Parathyroid adenoma (tissue), 2 donors: ENCODE results near the gene STAC3.

Experiments
- H2AFZ ChIP-seq: fragments of 300-600 bp; sonication (generic); one replicate; pipeline ENCODE4 v1.7.0; 2017; ENCODE audit warnings: antibody characterized with exemption, mild to moderate bottlenecking
- H3K27ac ChIP-seq: fragments of 300-600 bp; sonication (generic); one replicate; pipeline ENCODE4 v1.7.0; 2017
- H3K27me3 ChIP-seq: fragments of 300-600 bp; sonication (generic); one replicate; pipeline ENCODE4 v1.7.0; 2017; ENCODE audit warnings: low read length; ENCODE audit not compliant: control insufficient read depth, insufficient read depth
- H3K36me3 ChIP-seq: fragments of 300-600 bp; sonication (generic); one replicate; pipeline ENCODE4 v1.7.0; 2017; ENCODE audit warnings: low read length; ENCODE audit not compliant: control insufficient read depth, insufficient read depth
- H3K4me1 ChIP-seq: fragments of 300-600 bp; sonication (generic); one replicate; pipeline ENCODE4 v1.7.0; 2017; ENCODE audit warnings: control low read depth
- H3K4me2 ChIP-seq: fragments of 300-600 bp; sonication (generic); one replicate; pipeline ENCODE4 v1.7.0; 2017; ENCODE audit warnings: low read length
- H3K4me3 ChIP-seq: fragments of 300-600 bp; sonication (generic); one replicate; pipeline ENCODE4 v1.7.0; 2017; ENCODE audit warnings: low read depth, low read length
- H3K79me2 ChIP-seq: fragments of 300-600 bp; sonication (generic); one replicate; pipeline ENCODE4 v1.7.0; 2017; ENCODE audit warnings: control low read depth
- H3K9ac ChIP-seq: fragments of 300-600 bp; sonication (generic); one replicate; pipeline ENCODE4 v1.7.0; 2017; ENCODE audit warnings: mild to moderate bottlenecking
- H3K9me3 ChIP-seq: fragments of 300-600 bp; sonication (generic); one replicate; pipeline ENCODE4 v1.7.0; 2017; ENCODE audit warnings: low read length; ENCODE audit not compliant: control insufficient read depth
- TF ChIP-seq, protein P1 (sequence below): fragments of 300-600 bp; sonication (generic); IDR thresholded peaks from one replicate; pipeline ENCODE4 v1.7.0; 2017; ENCODE audit warnings: antibody characterized with exemption, mild to moderate bottlenecking
- donor health status: primary hyperparathyroidism.

The STAC3 gene

DNA sequence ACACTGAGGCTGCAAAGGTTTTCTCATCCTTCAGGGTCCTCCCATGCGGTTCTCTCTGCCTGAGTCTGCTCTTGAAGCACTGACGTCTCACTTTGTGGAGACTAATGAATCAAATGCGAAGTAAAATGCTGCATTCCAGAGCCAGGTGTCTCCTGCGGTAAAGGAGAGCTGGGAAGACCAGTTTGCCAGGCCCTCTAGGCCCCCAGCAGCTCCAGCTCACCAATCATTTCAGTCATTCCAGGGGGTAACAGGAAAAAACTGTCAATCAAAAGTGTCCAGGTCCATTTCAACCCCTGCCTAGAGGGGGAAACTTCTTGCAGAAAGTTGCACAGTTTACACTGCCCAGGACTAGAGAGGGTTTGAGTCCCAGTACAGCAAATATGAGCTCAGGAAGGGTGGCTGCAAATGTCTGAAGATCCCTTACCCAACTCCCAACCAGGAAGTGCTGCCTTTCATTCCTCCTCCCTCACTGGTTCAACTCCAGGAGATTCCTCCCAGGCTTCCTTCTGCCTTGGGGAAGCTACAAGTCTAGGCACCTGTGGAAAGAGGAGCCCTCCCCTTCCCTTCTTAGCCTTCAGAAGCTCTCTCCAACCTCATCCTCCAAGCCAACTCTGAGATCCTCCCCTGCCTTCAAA is 37.1 kb downstream of the STAC3 start:
- peaks cover 10% of the 10 kb centered on the region for H3K27me3 ChIP-seq
- no peaks in the 10 kb centered on the region for H3K36me3 ChIP-seq
- no peaks in the 10 kb centered on the region for H3K79me2 ChIP-seq
- H3K9ac ChIP-seq = no peak overlapping the region
- no peak overlapping the region for H3K27ac ChIP-seq
- peaks cover 7% of the 10 kb centered on the region for H3K4me1 ChIP-seq
- H2AFZ ChIP-seq = no peak overlapping the region
- no peaks in the 10 kb centered on the region for H3K9me3 ChIP-seq
- TF ChIP-seq, protein P1, sequence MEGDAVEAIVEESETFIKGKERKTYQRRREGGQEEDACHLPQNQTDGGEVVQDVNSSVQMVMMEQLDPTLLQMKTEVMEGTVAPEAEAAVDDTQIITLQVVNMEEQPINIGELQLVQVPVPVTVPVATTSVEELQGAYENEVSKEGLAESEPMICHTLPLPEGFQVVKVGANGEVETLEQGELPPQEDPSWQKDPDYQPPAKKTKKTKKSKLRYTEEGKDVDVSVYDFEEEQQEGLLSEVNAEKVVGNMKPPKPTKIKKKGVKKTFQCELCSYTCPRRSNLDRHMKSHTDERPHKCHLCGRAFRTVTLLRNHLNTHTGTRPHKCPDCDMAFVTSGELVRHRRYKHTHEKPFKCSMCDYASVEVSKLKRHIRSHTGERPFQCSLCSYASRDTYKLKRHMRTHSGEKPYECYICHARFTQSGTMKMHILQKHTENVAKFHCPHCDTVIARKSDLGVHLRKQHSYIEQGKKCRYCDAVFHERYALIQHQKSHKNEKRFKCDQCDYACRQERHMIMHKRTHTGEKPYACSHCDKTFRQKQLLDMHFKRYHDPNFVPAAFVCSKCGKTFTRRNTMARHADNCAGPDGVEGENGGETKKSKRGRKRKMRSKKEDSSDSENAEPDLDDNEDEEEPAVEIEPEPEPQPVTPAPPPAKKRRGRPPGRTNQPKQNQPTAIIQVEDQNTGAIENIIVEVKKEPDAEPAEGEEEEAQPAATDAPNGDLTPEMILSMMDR = no peak
- no peak overlapping the region for H3K4me2 ChIP-seq
- no peak overlapping the region for H3K4me3 ChIP-seq

DNA sequence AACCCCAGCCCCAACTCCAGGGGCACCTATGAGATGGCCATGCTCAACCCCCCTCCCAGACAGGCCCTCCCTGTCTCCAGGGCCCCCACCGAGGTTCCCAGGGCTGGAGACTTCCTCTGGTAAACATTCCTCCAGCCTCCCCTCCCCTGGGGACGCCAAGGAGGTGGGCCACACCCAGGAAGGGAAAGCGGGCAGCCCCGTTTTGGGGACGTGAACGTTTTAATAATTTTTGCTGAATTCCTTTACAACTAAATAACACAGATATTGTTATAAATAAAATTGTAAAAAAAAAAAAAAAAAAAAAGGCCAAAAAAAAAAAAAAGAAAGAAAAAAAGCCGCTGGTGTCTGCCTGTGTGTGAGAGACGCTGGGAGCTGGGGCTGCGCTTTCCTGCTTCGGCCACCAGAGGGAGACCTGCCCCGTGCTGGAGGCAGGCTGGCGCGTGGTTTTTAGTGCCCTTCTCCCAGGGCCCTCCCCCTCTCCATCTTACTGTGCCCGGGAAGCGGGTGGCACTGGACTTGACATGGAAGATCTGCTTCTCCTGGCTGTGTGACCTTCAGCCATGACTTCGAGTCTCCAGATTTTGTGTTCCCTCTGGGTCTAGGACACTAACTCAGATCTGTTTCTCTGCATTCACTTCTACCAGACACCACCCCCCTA is 37.8 kb downstream of the STAC3 start:
- peaks cover 7% of the 10 kb centered on the region for H3K4me1 ChIP-seq
- no peaks in the 10 kb centered on the region for H3K9me3 ChIP-seq
- no peak overlapping the region for H3K4me2 ChIP-seq
- TF ChIP-seq, protein P1 = peak; percentile 94
- no peak overlapping the region for H3K9ac ChIP-seq
- peaks cover 10% of the 10 kb centered on the region for H3K27me3 ChIP-seq
- no peaks in the 10 kb centered on the region for H3K79me2 ChIP-seq
- no peak overlapping the region for H2AFZ ChIP-seq
- no peak overlapping the region for H3K4me3 ChIP-seq
- no peaks in the 10 kb centered on the region for H3K36me3 ChIP-seq
- H3K27ac ChIP-seq = no peak overlapping the region

DNA sequence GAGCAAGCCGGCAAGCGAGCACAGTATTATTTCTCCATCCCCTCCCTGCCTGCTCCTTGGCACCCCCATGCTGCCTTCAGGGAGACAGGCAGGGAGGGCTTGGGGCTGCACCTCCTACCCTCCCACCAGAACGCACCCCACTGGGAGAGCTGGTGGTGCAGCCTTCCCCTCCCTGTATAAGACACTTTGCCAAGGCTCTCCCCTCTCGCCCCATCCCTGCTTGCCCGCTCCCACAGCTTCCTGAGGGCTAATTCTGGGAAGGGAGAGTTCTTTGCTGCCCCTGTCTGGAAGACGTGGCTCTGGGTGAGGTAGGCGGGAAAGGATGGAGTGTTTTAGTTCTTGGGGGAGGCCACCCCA is 38.3 kb downstream of the STAC3 start:
- H3K36me3 ChIP-seq = no peaks in the 10 kb centered on the region
- H3K4me1 ChIP-seq = peaks cover 6% of the 10 kb centered on the region
- H3K27ac ChIP-seq = no peak overlapping the region

DNA sequence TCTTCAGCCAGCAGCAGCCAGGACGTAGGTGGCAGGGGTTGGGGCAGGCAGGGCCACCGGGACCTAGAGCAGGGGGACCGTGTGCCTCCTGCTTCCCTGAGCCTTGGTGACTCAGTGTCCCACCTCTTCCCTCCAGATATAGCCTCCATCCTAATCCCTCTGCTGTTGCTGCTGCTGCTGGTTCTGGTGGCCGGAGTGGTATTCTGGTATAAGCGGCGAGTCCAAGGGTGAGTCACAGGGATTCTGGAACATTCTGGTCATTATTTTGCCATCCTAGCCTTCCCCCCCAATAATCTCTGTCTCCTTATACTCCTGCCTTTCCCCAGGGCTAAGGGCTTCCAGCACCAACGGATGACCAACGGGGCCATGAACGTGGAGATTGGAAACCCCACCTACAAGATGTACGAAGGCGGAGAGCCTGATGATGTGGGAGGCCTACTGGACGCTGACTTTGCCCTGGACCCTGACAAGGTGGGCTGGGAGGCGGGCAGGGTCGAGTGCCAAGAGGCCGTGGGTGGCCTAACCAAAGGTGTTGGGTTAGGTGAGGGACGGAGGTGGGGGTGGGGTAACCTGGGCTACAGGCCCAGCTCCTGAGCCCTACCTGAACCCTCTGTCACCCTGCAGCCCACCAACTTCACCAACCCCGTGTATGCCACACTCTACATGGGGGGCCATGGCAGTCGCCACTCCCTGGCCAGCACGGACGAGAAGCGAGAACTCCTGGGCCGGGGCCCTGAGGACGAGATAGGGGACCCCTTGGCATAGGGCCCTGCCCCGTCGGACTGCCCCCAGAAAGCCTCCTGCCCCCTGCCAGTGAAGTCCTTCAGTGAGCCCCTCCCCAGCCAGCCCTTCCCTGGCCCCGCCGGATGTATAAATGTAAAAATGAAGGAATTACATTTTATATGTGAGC is 38.9 kb downstream of the STAC3 start:
- no peak overlapping the region for H3K4me2 ChIP-seq
- H2AFZ ChIP-seq = no peak overlapping the region
- no peak overlapping the region for H3K4me3 ChIP-seq
- H3K27ac ChIP-seq = no peak overlapping the region
- no peak overlapping the region for H3K9ac ChIP-seq
- peaks cover 10% of the 10 kb centered on the region for H3K27me3 ChIP-seq
- H3K9me3 ChIP-seq = no peaks in the 10 kb centered on the region
- TF ChIP-seq, protein P1 = no peak
- no peaks in the 10 kb centered on the region for H3K36me3 ChIP-seq
- peaks cover 4% of the 10 kb centered on the region for H3K4me1 ChIP-seq
- no peaks in the 10 kb centered on the region for H3K79me2 ChIP-seq

More for the DNA sequence above, 38.3 kb downstream of the STAC3 start:
- Histone ChIP-seq H3K4me2 (no peak overlapping the region), H2AFZ (no peak overlapping the region), H3K4me3 (no peak overlapping the region), H3K27me3 (peaks cover 10% of the 10 kb centered on the region), H3K9ac (no peak overlapping the region), H3K79me2 (no peaks in the 10 kb centered on the region), H3K9me3 (no peaks in the 10 kb centered on the region)
- TF ChIP-seq, protein P1 = no peak
